NB4 (cell line): ENCODE data around the gene SDF4.

Source experiments
- POLR2A ChIP-seq: IDR thresholded peaks from 2 replicates; pipeline ENCODE4 v1.6.1; 2011; ENCODE audit warnings: mild to moderate bottlenecking; ENCODE audit not compliant: insufficient read length; ENCODE audit errors: extremely low read depth
- TF ChIP-seq, protein P1 (sequence below): IDR thresholded peaks from one replicate; pipeline ENCODE4 v1.5.1; 2012; ENCODE audit warnings: low read depth, low read length

DNA sequence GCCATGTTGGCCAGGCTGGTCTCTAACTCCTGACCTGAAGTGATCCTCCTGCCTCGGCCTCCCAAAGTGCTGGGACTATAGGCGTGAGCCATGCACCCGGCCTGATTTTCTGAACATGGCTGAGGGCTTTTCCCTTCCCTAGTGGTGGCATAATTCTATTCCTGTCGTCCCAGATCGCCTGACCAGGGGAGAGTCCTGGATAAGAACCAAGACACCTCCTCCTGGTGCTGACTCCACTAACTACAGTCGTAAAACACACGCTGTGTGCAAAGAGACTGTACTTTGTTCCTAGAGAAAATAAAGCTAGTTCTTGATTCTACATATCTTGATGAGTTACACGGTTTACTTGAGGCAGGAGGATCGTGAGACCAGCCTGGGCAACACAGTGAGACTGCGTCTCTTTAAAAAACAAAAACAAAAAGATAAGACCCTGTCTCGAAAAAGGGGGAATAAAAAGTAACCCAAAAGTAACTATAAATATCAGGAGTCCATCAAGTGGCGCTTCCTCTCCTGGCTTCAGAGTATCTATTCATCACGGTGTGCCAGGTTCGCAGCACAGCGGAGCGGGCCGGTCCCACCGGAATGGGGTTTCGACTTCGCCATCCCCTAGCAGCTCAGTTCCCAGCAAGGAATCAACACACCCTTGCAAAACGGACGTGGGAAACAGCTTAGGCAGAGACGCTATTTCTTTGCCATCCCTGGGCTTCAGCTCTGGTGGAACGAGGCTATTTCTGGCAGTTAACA lies 973 bp downstream of the SDF4 start:
- TF ChIP-seq, protein P1, sequence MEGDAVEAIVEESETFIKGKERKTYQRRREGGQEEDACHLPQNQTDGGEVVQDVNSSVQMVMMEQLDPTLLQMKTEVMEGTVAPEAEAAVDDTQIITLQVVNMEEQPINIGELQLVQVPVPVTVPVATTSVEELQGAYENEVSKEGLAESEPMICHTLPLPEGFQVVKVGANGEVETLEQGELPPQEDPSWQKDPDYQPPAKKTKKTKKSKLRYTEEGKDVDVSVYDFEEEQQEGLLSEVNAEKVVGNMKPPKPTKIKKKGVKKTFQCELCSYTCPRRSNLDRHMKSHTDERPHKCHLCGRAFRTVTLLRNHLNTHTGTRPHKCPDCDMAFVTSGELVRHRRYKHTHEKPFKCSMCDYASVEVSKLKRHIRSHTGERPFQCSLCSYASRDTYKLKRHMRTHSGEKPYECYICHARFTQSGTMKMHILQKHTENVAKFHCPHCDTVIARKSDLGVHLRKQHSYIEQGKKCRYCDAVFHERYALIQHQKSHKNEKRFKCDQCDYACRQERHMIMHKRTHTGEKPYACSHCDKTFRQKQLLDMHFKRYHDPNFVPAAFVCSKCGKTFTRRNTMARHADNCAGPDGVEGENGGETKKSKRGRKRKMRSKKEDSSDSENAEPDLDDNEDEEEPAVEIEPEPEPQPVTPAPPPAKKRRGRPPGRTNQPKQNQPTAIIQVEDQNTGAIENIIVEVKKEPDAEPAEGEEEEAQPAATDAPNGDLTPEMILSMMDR: no peak
- TF ChIP-seq POLR2A: no peak
